ENCODE results near the gene PAMR1.

GRCh38 chr11:35387111-35387982 is 138.1 kb downstream of the PAMR1 start:
- TF ChIP-seq, protein P1, sequence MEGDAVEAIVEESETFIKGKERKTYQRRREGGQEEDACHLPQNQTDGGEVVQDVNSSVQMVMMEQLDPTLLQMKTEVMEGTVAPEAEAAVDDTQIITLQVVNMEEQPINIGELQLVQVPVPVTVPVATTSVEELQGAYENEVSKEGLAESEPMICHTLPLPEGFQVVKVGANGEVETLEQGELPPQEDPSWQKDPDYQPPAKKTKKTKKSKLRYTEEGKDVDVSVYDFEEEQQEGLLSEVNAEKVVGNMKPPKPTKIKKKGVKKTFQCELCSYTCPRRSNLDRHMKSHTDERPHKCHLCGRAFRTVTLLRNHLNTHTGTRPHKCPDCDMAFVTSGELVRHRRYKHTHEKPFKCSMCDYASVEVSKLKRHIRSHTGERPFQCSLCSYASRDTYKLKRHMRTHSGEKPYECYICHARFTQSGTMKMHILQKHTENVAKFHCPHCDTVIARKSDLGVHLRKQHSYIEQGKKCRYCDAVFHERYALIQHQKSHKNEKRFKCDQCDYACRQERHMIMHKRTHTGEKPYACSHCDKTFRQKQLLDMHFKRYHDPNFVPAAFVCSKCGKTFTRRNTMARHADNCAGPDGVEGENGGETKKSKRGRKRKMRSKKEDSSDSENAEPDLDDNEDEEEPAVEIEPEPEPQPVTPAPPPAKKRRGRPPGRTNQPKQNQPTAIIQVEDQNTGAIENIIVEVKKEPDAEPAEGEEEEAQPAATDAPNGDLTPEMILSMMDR (conservative IDR thresholded peaks at IDR 0.05; ENCODE audit: low read depth, low read length): no peak
- no peak for TF ChIP-seq EZH2 (IDR thresholded peaks at IDR 0.05; ENCODE audit: borderline replicate concordance, low read depth, low read length, poor library complexity, severe bottlenecking)

Measured in A673 (cell line).